ENCODE measurements around the gene LDB2. TPM values are rescaled to one million over a fixed set of nuclear protein-coding genes. Genes with fewer than 3 reads are reported as not detected.

LDB2 gene
- total and polyA plus RNA-seq, 2 donors = 29.0 to 142 TPM

- Histone ChIP-seq H3K4me1 (ENCODE audit: insufficient read depth) (no peaks in the 10 kb centered on the region), H3K27ac (ENCODE audit: low read depth) (no peak overlapping the region), H3K4me3 (ENCODE audit: low read depth, low read length) (no peak overlapping the region), H3K36me3 (ENCODE audit: insufficient read depth) (no peaks in the 10 kb centered on the region)
- 81% methylated on average over 4 of the region's 4 CpGs for WGBS
- no peak for DNase-seq (ENCODE audit: extremely low spot score)
Observed at GRCh38 chr4:16824278-16824806, 74.1 kb downstream of the LDB2 start.

DNA sequence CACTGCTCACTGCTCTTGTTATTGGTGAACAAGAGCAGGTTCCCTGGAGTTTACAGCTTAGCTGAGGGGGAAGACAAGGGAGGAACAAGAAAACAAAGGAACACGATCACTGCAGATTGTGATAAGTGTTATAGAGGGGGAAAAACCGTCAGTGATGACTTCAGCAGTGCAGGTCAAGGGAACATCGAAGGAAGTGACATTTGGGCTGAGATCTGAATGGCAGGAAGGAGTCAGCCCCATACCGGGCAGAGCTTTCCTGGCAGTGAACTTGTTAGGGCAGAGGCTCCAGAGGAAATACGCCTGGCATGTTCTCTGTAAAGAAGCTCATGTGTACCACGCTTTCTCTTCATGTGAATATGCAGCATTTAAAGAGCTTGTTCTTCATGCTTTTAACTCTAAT, 78.1 kb downstream of the LDB2 start:
- 54% methylated on average over 6 of the region's 6 CpGs for WGBS
- Histone ChIP-seq H3K4me1 (ENCODE audit: insufficient read depth) (no peaks in the 10 kb centered on the region), H3K36me3 (ENCODE audit: insufficient read depth) (no peaks in the 10 kb centered on the region), H3K4me3 (ENCODE audit: low read depth, low read length) (no peak overlapping the region), H3K27ac (ENCODE audit: low read depth) (no peak overlapping the region)
- no peak for DNase-seq (ENCODE audit: extremely low spot score)

DNA sequence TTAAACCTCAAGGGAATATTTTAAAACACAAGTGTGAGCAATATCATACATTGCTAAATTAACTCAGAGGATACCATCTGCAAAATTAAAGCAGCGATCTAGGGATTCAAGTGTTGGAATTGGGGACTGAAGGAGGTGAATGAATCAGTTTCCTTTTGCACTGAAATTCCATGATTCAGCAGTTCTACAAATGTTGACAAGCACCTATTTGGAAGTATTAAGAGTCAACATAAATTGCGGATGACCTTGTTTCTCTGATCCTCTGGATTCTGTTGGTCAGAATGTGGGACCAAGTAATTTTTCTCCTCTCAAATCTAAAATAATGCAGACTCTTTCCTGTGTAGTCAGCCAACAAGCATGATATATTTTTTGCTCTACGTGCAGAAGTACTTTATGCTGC, 78.8 kb downstream of the LDB2 start:
- DNase-seq (ENCODE audit: extremely low spot score) = no peak
- no peaks in the 10 kb centered on the region for H3K36me3 ChIP-seq (ENCODE audit: insufficient read depth)
- no peaks in the 10 kb centered on the region for H3K4me1 ChIP-seq (ENCODE audit: insufficient read depth)
- no peak overlapping the region for H3K27ac ChIP-seq (ENCODE audit: low read depth)
- no peak overlapping the region for H3K4me3 ChIP-seq (ENCODE audit: low read depth, low read length)
- 88% methylated on average over 3 of the region's 3 CpGs for WGBS

- 93% methylated on average over 3 of the region's 3 CpGs for WGBS
- H3K4me1 ChIP-seq (ENCODE audit: insufficient read depth) = no peaks in the 10 kb centered on the region
- no peak overlapping the region for H3K27ac ChIP-seq (ENCODE audit: low read depth)
- no peaks in the 10 kb centered on the region for H3K36me3 ChIP-seq (ENCODE audit: insufficient read depth)
- no peak overlapping the region for H3K4me3 ChIP-seq (ENCODE audit: low read depth, low read length)
- no peak for DNase-seq (ENCODE audit: extremely low spot score)
Observed at GRCh38 chr4:16818005-16818404, 80.4 kb downstream of the LDB2 start.

DNA sequence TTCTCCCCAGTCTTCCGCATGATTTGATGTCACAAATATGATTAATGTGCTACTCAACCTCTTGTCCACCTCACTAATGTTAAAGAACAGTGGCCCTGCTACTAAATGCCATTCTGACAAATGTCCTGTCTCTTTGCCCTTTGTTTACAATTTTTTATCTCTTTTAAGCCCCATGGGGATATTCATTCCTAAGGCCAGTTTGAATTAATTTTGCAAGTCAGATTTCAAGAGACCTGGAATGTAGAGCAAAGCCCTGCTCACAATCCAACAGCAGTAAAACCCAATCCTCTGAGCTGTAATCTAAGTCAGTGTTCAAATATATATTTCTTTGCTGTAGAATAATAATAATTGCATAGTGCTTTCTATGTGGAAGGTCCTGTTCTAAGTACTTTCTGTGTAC, 81.2 kb downstream of the LDB2 start:
- no peak overlapping the region for H3K27ac ChIP-seq (ENCODE audit: low read depth)
- no peak for DNase-seq (ENCODE audit: extremely low spot score)
- H3K36me3 ChIP-seq (ENCODE audit: insufficient read depth) = no peaks in the 10 kb centered on the region
- WGBS = 91% methylated on average over 1 of the region's 1 CpG
- no peak overlapping the region for H3K4me3 ChIP-seq (ENCODE audit: low read depth, low read length)
- H3K4me1 ChIP-seq (ENCODE audit: insufficient read depth) = no peaks in the 10 kb centered on the region

DNA sequence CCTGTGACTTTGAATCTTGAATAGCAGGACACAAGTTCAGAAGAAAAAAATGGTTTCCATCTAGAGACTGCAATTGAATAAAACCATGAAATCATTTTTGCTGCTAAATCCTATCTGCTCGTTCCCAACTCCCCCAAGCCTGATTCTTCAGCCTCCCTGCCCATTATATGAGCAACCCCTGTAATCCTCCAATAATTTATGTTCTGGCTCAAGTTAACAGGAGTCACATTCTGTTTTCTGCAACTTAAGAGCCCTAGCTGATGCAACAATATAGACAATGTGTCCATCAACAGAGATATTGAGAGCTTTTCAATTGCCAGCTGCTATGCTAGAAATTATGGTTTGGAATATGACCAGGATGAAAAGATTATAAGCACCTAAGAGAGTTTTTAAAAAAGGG, 84.1 kb downstream of the LDB2 start:
- 77% methylated on average over 1 of the region's 1 CpG for WGBS
- no peak overlapping the region for H3K27ac ChIP-seq (ENCODE audit: low read depth)

GRCh38 chr4:16812041-16812440, 86.4 kb downstream of the LDB2 start:
- no peaks in the 10 kb centered on the region for H3K4me1 ChIP-seq (ENCODE audit: insufficient read depth)
- no peak overlapping the region for H3K27ac ChIP-seq (ENCODE audit: low read depth)
- no peak for DNase-seq (ENCODE audit: extremely low spot score)
- H3K36me3 ChIP-seq (ENCODE audit: insufficient read depth) = no peaks in the 10 kb centered on the region
- H3K4me3 ChIP-seq (ENCODE audit: low read depth, low read length) = no peak overlapping the region
- WGBS = 86% methylated on average over 3 of the region's 3 CpGs

More for the DNA sequence above, 84.1 kb downstream of the LDB2 start:
- Histone ChIP-seq H3K4me3 (ENCODE audit: low read depth, low read length) (no peak overlapping the region), H3K4me1 (ENCODE audit: insufficient read depth) (no peaks in the 10 kb centered on the region), H3K36me3 (ENCODE audit: insufficient read depth) (no peaks in the 10 kb centered on the region)
- DNase-seq (ENCODE audit: extremely low spot score) = no peak

- Histone ChIP-seq H3K4me3 (ENCODE audit: low read depth, low read length) (no peak overlapping the region), H3K4me1 (ENCODE audit: insufficient read depth) (no peaks in the 10 kb centered on the region), H3K36me3 (ENCODE audit: insufficient read depth) (no peaks in the 10 kb centered on the region), H3K27ac (ENCODE audit: low read depth) (no peak overlapping the region)
- no peak for DNase-seq (ENCODE audit: extremely low spot score)
- WGBS = 80% methylated on average over 3 of the region's 3 CpGs
Observed at GRCh38 chr4:16809943-16810342, 88.5 kb downstream of the LDB2 start.

GRCh38 chr4:16809064-16809463, 89.4 kb downstream of the LDB2 start:
- no peak for DNase-seq (ENCODE audit: extremely low spot score)
- Histone ChIP-seq H3K4me3 (ENCODE audit: low read depth, low read length) (no peak overlapping the region), H3K36me3 (ENCODE audit: insufficient read depth) (no peaks in the 10 kb centered on the region), H3K27ac (ENCODE audit: low read depth) (no peak overlapping the region), H3K4me1 (ENCODE audit: insufficient read depth) (no peaks in the 10 kb centered on the region)
- 97% methylated on average over 2 of the region's 2 CpGs for WGBS

- Histone ChIP-seq H3K27ac (ENCODE audit: low read depth) (no peak overlapping the region), H3K4me3 (ENCODE audit: low read depth, low read length) (no peak overlapping the region), H3K4me1 (ENCODE audit: insufficient read depth) (no peaks in the 10 kb centered on the region), H3K36me3 (ENCODE audit: insufficient read depth) (no peaks in the 10 kb centered on the region)
- no peak for DNase-seq (ENCODE audit: extremely low spot score)
Observed at GRCh38 chr4:16807355-16807754, 91.1 kb downstream of the LDB2 start.

GRCh38 chr4:16804581-16804980, 93.9 kb downstream of the LDB2 start:
- Histone ChIP-seq H3K4me1 (ENCODE audit: insufficient read depth) (no peaks in the 10 kb centered on the region), H3K27ac (ENCODE audit: low read depth) (no peak overlapping the region), H3K4me3 (ENCODE audit: low read depth, low read length) (no peak overlapping the region), H3K36me3 (ENCODE audit: insufficient read depth) (no peaks in the 10 kb centered on the region)
- no peak for DNase-seq (ENCODE audit: extremely low spot score)

DNA sequence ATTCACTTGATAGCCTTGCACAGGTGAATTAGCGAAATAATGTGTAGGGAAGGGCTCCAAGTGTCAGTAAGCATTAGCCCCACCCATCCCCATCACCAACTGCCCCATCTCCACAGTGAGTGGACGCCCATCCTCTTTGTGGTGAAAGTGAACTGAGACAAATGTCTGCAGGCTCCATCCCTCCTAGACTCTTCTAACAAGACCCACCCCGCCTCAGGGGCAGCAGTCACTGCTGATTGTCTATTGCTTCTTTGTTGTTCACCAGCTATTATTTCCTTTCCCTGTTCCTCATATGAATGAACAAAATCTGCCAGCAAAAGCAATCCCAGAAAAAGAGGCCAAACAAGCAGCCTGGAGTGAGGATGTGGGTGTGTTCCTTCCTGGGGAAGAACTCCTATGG, 96.4 kb downstream of the LDB2 start:
- Histone ChIP-seq H3K36me3 (ENCODE audit: insufficient read depth) (no peaks in the 10 kb centered on the region), H3K27ac (ENCODE audit: low read depth) (no peak overlapping the region), H3K4me3 (ENCODE audit: low read depth, low read length) (no peak overlapping the region), H3K4me1 (ENCODE audit: insufficient read depth) (no peaks in the 10 kb centered on the region)
- 91% methylated on average over 3 of the region's 3 CpGs for WGBS
- no peak for DNase-seq (ENCODE audit: extremely low spot score)

- no peak overlapping the region for H3K27ac ChIP-seq (ENCODE audit: low read depth)
- H3K4me1 ChIP-seq (ENCODE audit: insufficient read depth) = no peaks in the 10 kb centered on the region
- WGBS = 93% methylated on average over 3 of the region's 3 CpGs
- no peak for DNase-seq (ENCODE audit: extremely low spot score)
- H3K4me3 ChIP-seq (ENCODE audit: low read depth, low read length) = no peak overlapping the region
- no peaks in the 10 kb centered on the region for H3K36me3 ChIP-seq (ENCODE audit: insufficient read depth)
Observed at GRCh38 chr4:16801356-16801755, 97.1 kb downstream of the LDB2 start.

- no peak for DNase-seq (ENCODE audit: extremely low spot score)
- Histone ChIP-seq H3K36me3 (ENCODE audit: insufficient read depth) (no peaks in the 10 kb centered on the region), H3K27ac (ENCODE audit: low read depth) (no peak overlapping the region), H3K4me3 (ENCODE audit: low read depth, low read length) (no peak overlapping the region), H3K4me1 (ENCODE audit: insufficient read depth) (no peaks in the 10 kb centered on the region)
- 49% methylated on average over 9 of the region's 9 CpGs for WGBS
Observed at GRCh38 chr4:16794816-16795445, 103.5 kb downstream of the LDB2 start.

DNA sequence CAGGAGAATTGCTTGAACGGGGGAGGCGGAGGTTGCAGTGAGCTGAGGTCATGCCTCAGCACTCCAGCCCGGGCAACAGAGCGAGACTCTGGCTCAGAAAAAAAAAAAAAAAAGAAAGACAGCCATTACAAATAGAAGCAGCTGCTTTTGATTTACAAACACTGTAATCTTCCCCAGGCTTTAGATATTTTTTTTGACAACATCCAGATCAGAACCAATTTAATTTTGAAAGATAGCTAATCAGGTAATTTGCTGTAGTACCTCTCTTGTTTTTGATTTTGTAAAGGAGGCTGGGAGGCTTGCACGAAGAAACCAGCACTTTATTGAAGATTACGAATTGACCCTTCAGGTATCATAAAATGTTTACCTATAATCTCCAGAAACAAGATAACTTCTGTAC, 107.0 kb downstream of the LDB2 start:
- Histone ChIP-seq H3K4me1 (ENCODE audit: insufficient read depth) (no peaks in the 10 kb centered on the region), H3K27ac (ENCODE audit: low read depth) (no peak overlapping the region), H3K4me3 (ENCODE audit: low read depth, low read length) (no peak overlapping the region), H3K36me3 (ENCODE audit: insufficient read depth) (no peaks in the 10 kb centered on the region)
- 72% methylated on average over 6 of the region's 6 CpGs for WGBS
- no peak for DNase-seq (ENCODE audit: extremely low spot score)

All from urinary bladder (tissue), 4 donors.